ENCODE measurements around the gene TM4SF4. TPM values are rescaled to one million over a fixed set of nuclear protein-coding genes. Genes with fewer than 3 reads are reported as not detected.
A peak's percentile ranks its signal among the peaks of the same experiment; 100 is the strongest.

The TM4SF4 gene
- total RNA-seq, 1 experiment from 2014 or later: not detected

DNA sequence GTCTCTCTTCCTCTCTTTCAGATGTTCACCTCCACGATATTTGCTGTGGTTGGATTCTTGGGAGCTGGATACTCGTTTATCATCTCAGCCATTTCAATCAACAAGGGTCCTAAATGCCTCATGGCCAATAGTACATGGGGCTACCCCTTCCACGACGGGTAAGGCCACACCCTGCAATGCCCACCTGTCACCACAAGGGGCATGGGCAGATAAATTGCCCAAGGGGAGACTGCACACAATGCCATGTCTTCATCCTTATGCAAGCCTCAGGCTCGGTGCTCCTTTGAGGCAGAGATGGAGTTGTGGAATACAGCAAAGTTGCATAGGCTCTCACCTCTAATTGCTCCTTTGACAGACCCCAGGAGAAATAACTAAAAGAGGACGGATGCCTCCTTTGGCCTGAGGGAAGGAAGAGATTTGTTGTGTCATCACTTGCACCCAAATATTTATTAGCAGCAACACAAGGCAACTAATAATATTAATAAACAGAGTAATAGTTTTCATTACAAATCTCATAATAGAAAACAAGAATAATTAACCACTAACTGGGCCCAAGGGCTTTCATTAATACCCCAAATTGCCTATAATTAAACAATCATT lies 13.2 kb downstream of the TM4SF4 start:
- Histone ChIP-seq H3K4me1 (ENCODE audit: insufficient read depth, low read length) (no peaks in the 10 kb centered on the region), H3T11ph (ENCODE audit: low read length) (no peak overlapping the region), H4K91ac (ENCODE audit: insufficient read length, low read depth, low read length) (no peak overlapping the region), H3K27ac (ENCODE audit: insufficient read length, low read depth, low read length) (no peak overlapping the region), H3K23me2 (ENCODE audit: insufficient read length, low read depth, low read length, poor library complexity, severe bottlenecking) (no peaks in the 10 kb centered on the region), H3K4ac (ENCODE audit: low read depth, low read length) (no peak overlapping the region), H4K8ac (replicated peaks; ENCODE audit: insufficient read length, low read depth, low read length) (no peak overlapping the region), H3K79me1 (ENCODE audit: insufficient read depth, low read depth, low read length, poor library complexity, severe bottlenecking) (no peaks in the 10 kb centered on the region), H2AK5ac (ENCODE audit: insufficient read length, low read length) (no peak overlapping the region), H3K27me3 (ENCODE audit: insufficient read depth, low read length) (no peaks in the 10 kb centered on the region), H3K18ac (ENCODE audit: insufficient read length, low read depth, low read length) (no peak overlapping the region), H3K9ac (ENCODE audit: extremely low read depth, insufficient read length, low read length) (no peak overlapping the region), H3K14ac (ENCODE audit: insufficient read depth, low read length) (no peak overlapping the region), H4K5ac (ENCODE audit: insufficient read length, low read depth, low read length) (no peak overlapping the region), H2BK15ac (ENCODE audit: low read depth, low read length) (no peak overlapping the region), H4K20me1 (ENCODE audit: control insufficient read depth, insufficient read depth, insufficient read length) (no peaks in the 10 kb centered on the region), H2BK20ac (ENCODE audit: low read depth, low read length, poor library complexity, severe bottlenecking) (no peak overlapping the region), H2BK12ac (ENCODE audit: insufficient read length, low read depth, low read length) (no peak overlapping the region), H2AFZ (ENCODE audit: low read length) (no peak overlapping the region), H2BK5ac (ENCODE audit: insufficient read length, low read length) (no peak overlapping the region), H3K23ac (ENCODE audit: insufficient read length, low read depth, low read length) (no peak overlapping the region), H2BK120ac (ENCODE audit: low read depth, low read length, poor library complexity, severe bottlenecking) (no peak overlapping the region), H3K79me2 (ENCODE audit: insufficient read depth, low read length) (no peaks in the 10 kb centered on the region), H3K4me2 (ENCODE audit: insufficient read depth, insufficient read length, low read length) (no peak overlapping the region), H3K56ac (ENCODE audit: insufficient read length, low read depth, low read length) (no peak overlapping the region), H3K9me3 (ENCODE audit: control insufficient read depth, low read depth, low read length) (no peaks in the 10 kb centered on the region)
- DNase-seq: peak; percentile 70
- Mint-ChIP-seq H3K36me3 (ENCODE audit: insufficient read depth in 1 of 3, low read depth in 3 of 3) (no peaks in the 10 kb centered on the region), H3K9me3 (no peaks in the 10 kb centered on the region; a peak in 1 of 5 replicates), H3K4me3 (no peak overlapping the region), H3K27ac (no peak overlapping the region), H3K4me1 (peaks cover 5% of the 10 kb centered on the region in 2 experiments; a peak in 3 of 4 replicates), H3K27me3 (ENCODE audit: low read depth) (peaks cover 4% of the 10 kb centered on the region)
- TF ChIP-seq CTCF (conservative IDR thresholded peaks at IDR 0.05): peak; percentile 76
- WGBS (ENCODE audit: extremely low coverage, insufficient read length, low lambda C conversion rate): no CpG with 5 or more reads among the region's 6 CpGs
